Stimulated activated CD8-positive, alpha-beta memory T cell treated with anti-CD3 and anti-CD28 coated beads, Interleukin-15, amount 100 ng/mL, for 48 hours (primary cell): ENCODE data around the gene OCIAD2.
"Not testable (repeated sequence)": the region's sequence is repeated elsewhere in the genome, so short reads cannot be mapped to it uniquely, and the experiment has no call there.

Source experiments
- DNase-seq, 2 donors: peaks; one replicate each; pipeline ENCODE4 v3.0.0-alpha.2; 2020; ENCODE audit warnings: low read depth in 2 of 2

The OCIAD2 gene

GRCh38 chr4:48854395-48854683 is 52.2 kb downstream of the OCIAD2 start:
- no peak for DNase-seq

GRCh38 chr4:48853604-48854394 is 52.8 kb downstream of the OCIAD2 start:
- DNase-seq, result no peak

- no peak for DNase-seq
Observed at GRCh38 chr4:48851651-48852050, 54.9 kb downstream of the OCIAD2 start.

GRCh38 chr4:48848799-48849198 is 57.8 kb downstream of the OCIAD2 start:
- not testable (repeated sequence) for DNase-seq

DNA sequence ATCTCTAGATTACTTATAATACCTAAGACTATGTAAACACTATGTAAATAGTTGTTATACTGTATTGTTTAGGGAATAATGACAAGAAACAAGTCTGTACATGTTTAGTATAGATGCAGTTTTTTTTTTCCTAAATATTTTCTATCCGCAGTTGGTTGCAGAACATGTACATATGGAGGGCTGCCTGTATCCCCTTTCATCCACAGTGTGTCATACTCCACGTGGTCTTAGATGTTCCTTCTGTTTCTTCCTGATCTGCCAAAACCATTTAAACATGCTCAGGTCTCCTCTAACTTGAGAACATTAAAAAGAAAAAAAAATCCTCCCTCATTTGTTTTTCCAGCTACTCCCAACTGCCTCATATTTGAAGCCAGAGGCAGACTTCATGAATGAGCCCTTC is 61.7 kb downstream of the OCIAD2 start:
- DNase-seq, result no peak

DNA sequence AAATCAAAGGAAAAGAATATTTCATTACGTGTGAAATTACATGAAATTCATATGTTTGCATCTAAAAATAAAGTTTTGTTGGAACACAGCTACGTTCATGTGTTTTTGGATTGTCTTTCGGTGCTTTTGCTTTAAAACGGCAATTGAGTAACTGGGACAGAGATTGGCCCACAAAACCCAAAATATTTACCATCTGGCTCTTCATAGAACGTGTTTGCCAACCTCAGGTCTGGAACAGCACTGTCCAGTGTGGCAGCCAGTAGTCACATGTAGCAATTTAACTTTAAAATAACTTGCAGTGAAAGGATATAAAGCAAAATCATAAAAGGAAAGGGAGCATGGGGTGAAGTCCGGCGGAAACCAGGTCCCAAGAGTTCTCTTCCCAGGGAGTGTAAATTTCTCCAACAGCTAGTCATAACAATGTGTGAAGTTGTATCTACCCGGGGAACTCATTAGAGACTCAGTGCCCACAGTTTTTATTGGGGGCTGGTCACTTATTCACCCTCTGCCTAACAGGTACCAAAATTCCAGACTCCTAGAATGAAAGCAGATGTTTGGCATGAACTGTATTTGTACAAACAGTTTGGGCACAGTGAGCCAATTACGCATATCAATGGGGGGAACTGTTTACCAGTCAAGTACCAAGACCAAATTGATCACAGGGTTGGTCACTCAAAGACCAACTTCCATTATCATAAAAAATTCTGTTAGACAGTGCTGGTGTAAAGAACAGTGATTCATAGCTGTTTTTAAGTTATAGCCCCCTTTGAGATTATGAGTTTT is 65.3 kb downstream of the OCIAD2 start:
- no peak for DNase-seq

GRCh38 chr4:48836658-48837057 is 69.9 kb downstream of the OCIAD2 start:
- DNase-seq, result no peak
